ENCODE measurements around the gene SF1. TPM values are rescaled to one million over a fixed set of nuclear protein-coding genes. Genes with fewer than 3 reads are reported as not detected.

SF1 gene
- total and polyA plus RNA-seq, 2 of the 8 experiments (the other 6 are each of a cell fraction or from before 2014, with no cell fraction given), result 72.7 to 353 TPM

DNA sequence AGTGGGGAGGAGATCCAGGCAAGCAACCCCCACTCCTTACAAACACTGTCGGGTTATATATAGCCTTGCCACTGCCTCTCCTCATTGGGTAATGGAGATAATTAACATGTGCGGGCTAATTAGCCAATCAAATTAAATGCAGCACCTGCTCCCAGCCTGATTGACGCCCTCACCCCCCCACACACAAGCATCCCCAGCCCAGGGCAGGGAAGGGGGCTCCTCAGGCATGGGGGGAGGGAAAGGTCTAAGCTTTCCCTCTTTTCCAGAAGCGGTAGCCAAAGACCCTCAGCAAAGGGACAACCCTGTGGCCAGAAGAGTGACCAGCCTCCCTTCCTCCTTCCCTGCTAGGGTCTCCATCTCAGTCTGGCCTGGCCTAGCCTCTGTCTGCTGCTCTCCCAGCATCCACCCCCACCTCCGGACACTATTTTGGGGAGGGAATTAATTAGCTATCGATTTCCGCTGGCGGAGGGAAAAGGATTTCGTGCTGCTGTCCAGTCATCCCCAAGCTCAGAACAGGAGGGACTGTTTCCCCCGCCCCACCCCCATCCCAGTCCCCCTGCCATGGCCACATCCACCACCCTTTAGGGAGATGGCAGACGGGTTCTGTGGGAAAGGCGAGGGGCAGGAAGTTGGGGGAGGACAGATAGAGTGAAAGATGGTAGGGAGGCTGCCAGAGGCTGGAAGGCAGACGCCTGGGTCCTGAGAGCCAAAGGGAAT is 62.4 kb downstream of the SF1 start:
- H2BK20ac ChIP-seq (ENCODE audit: low read length), result peak overlapping the region; percentile 32; the same call in 1 of the 2 replicates
- peaks cover 0 to 3% (median 0%) of the 10 kb centered on the region in 4 experiments; a peak in 1 of 8 replicates for H3K36me3 ChIP-seq (ENCODE audit: control insufficient read depth in 2 of 4, insufficient read depth in 4 of 4, low read length in 3 of 4)
- no peak for TF ChIP-seq SP4 (IDR thresholded peaks at IDR 0.05; ENCODE audit: low read length)
- TF ChIP-seq TAF7 (optimal IDR thresholded peaks at IDR 0.05; ENCODE audit: borderline replicate concordance, low read depth, low read length), result peak; percentile 44
- TF ChIP-seq, protein P1, sequence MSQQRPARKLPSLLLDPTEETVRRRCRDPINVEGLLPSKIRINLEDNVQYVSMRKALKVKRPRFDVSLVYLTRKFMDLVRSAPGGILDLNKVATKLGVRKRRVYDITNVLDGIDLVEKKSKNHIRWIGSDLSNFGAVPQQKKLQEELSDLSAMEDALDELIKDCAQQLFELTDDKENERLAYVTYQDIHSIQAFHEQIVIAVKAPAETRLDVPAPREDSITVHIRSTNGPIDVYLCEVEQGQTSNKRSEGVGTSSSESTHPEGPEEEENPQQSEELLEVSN (IDR thresholded peaks at IDR 0.05), result peak; percentile 55
- TF ChIP-seq CHD1 (IDR thresholded peaks at IDR 0.05; ENCODE audit: low read depth, low read length), result no peak
- TF ChIP-seq TEAD4 (IDR thresholded peaks at IDR 0.05; ENCODE audit: low read depth, low read length), result no peak
- TF ChIP-seq, protein P2, sequence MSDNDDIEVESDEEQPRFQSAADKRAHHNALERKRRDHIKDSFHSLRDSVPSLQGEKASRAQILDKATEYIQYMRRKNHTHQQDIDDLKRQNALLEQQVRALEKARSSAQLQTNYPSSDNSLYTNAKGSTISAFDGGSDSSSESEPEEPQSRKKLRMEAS (IDR thresholded peaks at IDR 0.05), result peak; percentile 63
- no peak for TF ChIP-seq SIN3A (conservative IDR thresholded peaks at IDR 0.05 in 1 of 2, IDR thresholded peaks at IDR 0.05 in 1 of 2; ENCODE audit: low read depth in 1 of 2, low read length in 2 of 2)
- no peak overlapping the region for H3K14ac ChIP-seq (ENCODE audit: insufficient read length)
- no peak overlapping the region for H3K4me3 ChIP-seq (ENCODE audit: extremely low read depth in 1 of 4, insufficient read depth in 2 of 4, low read depth in 3 of 4, low read length in 4 of 4)
- ChIA-PET CTCF (ENCODE audit: partially characterized antibody) (interaction anchor here (0.6 to 4.7 kb wide), 15 partner anchors 11 to 491 kb away, joined by 3 to 30 read pairs (median 4); partner anchors contain the start of gene RASGRP2), POLR2A (ENCODE audit: partially characterized antibody) (interaction anchor here (1.0 to 3.6 kb wide), 5 partner anchors 10 to 48 kb away, joined by 3 to 22 read pairs (median 4); no protein-coding TSS in a partner anchor)
- peak overlapping the region; percentile 46; the same call in 1 of the 2 replicates for H2BK15ac ChIP-seq (ENCODE audit: low read length)
- H4K5ac ChIP-seq (ENCODE audit: insufficient read length, low read depth, low read length), result no peak overlapping the region
- DNase-seq (ENCODE audit: low read depth in 1 of 2, low spot score in 2 of 2), result no peak
- no peak overlapping the region for H2BK120ac ChIP-seq (replicated peaks; ENCODE audit: low read depth, low read length)
- H3K23me2 ChIP-seq (ENCODE audit: low read depth, low read length), result peaks cover 12% of the 10 kb centered on the region; the same call in 1 of the 2 replicates
- H3K56ac ChIP-seq (replicated peaks; ENCODE audit: insufficient read length, low read depth, low read length), result no peak overlapping the region
- peaks cover 12 to 47% (median 33%) of the 10 kb centered on the region in 4 experiments for H3K27me3 ChIP-seq (replicated peaks in 1 of 4; ENCODE audit: control insufficient read depth in 3 of 4, extremely low read depth in 1 of 4, insufficient read depth in 3 of 4, low read length in 3 of 4)
- H3K4me1 ChIP-seq (replicated peaks in 1 of 4; ENCODE audit: control insufficient read depth in 3 of 4, insufficient read depth in 4 of 4, low read length in 3 of 4), result peaks cover 4 to 30% (median 13%) of the 10 kb centered on the region in 4 experiments
- no peaks in the 10 kb centered on the region for H3K79me2 ChIP-seq (ENCODE audit: control insufficient read depth in 1 of 2, insufficient read depth in 2 of 2, low read length in 2 of 2)
- no peak overlapping the region for H3K23ac ChIP-seq (ENCODE audit: insufficient read length)
- H4K8ac ChIP-seq (ENCODE audit: extremely low read depth, insufficient read depth, low read length), result 0 out of 2 replicates have a peak overlapping the region, but pooled peaks have one; percentile 29
- FAIRE-seq, result no peak
- WGBS, 2 experiments (ENCODE audit: extremely low coverage in 1 of 2, insufficient coverage in 1 of 2, insufficient read length in 1 of 2, insufficient replicate concordance in 2 of 2, low coverage in 1 of 2, low lambda C conversion rate in 2 of 2, missing lambda C conversion rate in 1 of 2), result 73% methylated on average over 11 of the region's 13 CpGs; no CpG with 5 or more reads in 1 of the 2 experiments
- no peak overlapping the region for H3K9ac ChIP-seq (replicated peaks in 1 of 4; ENCODE audit: extremely low read depth in 1 of 4, low read depth in 3 of 4, low read length in 3 of 4)
- no peak overlapping the region for H2AFZ ChIP-seq (ENCODE audit: low read length)
- peaks cover 2 to 4% of the 10 kb centered on the region in 2 experiments for H4K20me1 ChIP-seq (replicated peaks in 1 of 2; ENCODE audit: control insufficient read depth in 1 of 2, insufficient read depth in 2 of 2, low read length in 2 of 2)
- H3K27ac ChIP-seq (ENCODE audit: low read depth, low read length), result no peak overlapping the region
- H3K9me3 ChIP-seq (ENCODE audit: insufficient read depth in 2 of 2, low read depth in 1 of 2, low read length in 1 of 2), result no peaks in the 10 kb centered on the region
- H3K18ac ChIP-seq (ENCODE audit: extremely low read depth, low read length), result no peak overlapping the region; the same call in 1 of the 2 replicates
- no peak overlapping the region; the same call in 1 of the 2 replicates for H2BK5ac ChIP-seq (ENCODE audit: low read depth, low read length)
- H2AK5ac ChIP-seq (ENCODE audit: low read depth, low read length), result no peak overlapping the region; the same call in 1 of the 2 replicates
- no peak overlapping the region for H4K91ac ChIP-seq (replicated peaks; ENCODE audit: insufficient read length, low read length)
- H2BK12ac ChIP-seq (ENCODE audit: low read depth, low read length), result peak overlapping the region; percentile 50; the same call in 1 of the 2 replicates
- no peak overlapping the region for H3K4ac ChIP-seq (replicated peaks; ENCODE audit: insufficient read length, low read depth, low read length)
- H3K4me2 ChIP-seq (ENCODE audit: insufficient read depth in 1 of 2, low read depth in 2 of 2, low read length in 2 of 2), result no peak overlapping the region
- no peaks in the 10 kb centered on the region for H3K79me1 ChIP-seq (ENCODE audit: low read depth, low read length)

All from H1 (cell line).